Endothelial cell of umbilical vein (primary cell): Measurements from ENCODE around the gene PACS1. TPM values are rescaled to one million over a fixed set of nuclear protein-coding genes. Genes with fewer than 3 reads are reported as not detected.

Source experiments
- BruUV-seq: library from RNA; stranded (reverse); fragments of 400-500 nt; replicated peaks from 2 replicates; lab custom pipeline; 2021; lab: Mats Ljungman, UMichigan
- CTCF ChIA-PET: fragments of 300-600, 350-600 bp; sonication (Branson Sonifier 250); formaldehyde crosslinking; loops from one replicate; lab custom pipeline; 2021; ENCODE audit warnings: antibody characterized with exemption, inconsistent platforms; lab: Charles Lee
- POLR2A ChIA-PET: fragments of 300-600, 350-600 bp; sonication (Branson Sonifier 250); formaldehyde crosslinking; loops from one replicate; lab custom pipeline; 2021; ENCODE audit warnings: antibody characterized with exemption, inconsistent platforms; lab: Charles Lee
- DNase-seq: peaks from one replicate; pipeline ENCODE4 v3.0.0-alpha.2; 2011; ENCODE audit warnings: low read depth, low spot score
- FAIRE-seq: peaks from 2 replicates; lab custom pipeline; 2011; peaks lifted over from hg19 to GRCh38; lab: Jason Lieb, UNC
- H2AFZ ChIP-seq: 2 replicates; pipeline ENCODE4 v1.6.0; 2012; ENCODE audit warnings: low read depth, low read length, control low read depth, inconsistent platforms
- H3K27ac ChIP-seq: 2 replicates; pipeline ENCODE4 v1.5.1; 2011; ENCODE audit warnings: low read depth, mild to moderate bottlenecking, control low read depth, low read length, moderate library complexity; ENCODE audit not compliant: insufficient read depth
- H3K27me3 ChIP-seq, 2 experiments: 2 replicates each; pipeline versions ENCODE4 v1.6.0 to v1.6.1; 2011; ENCODE audit warnings: low read length in 2 of 2, mixed read lengths in 1 of 2; ENCODE audit not compliant: control insufficient read depth in 2 of 2, insufficient read depth in 2 of 2
- H3K36me3 ChIP-seq, 2 experiments: 2 replicates in 1 of 2; 3 replicates in 1 of 2; pipeline ENCODE4 v1.5.1; 2011; ENCODE audit warnings: low read length in 2 of 2, mild to moderate bottlenecking in 1 of 2, moderate library complexity in 1 of 2; ENCODE audit not compliant: control insufficient read depth in 2 of 2, insufficient read depth in 2 of 2; ENCODE audit errors: extremely low read depth in 1 of 2
- H3K4me1 ChIP-seq: 3 replicates; pipeline ENCODE4 v1.5.1; 2011; ENCODE audit warnings: mild to moderate bottlenecking, low read length; ENCODE audit not compliant: control insufficient read depth, insufficient read depth; ENCODE audit errors: extremely low read depth
- H3K4me2 ChIP-seq: 2 replicates; pipeline ENCODE4 v1.6.1; 2011; ENCODE audit warnings: low read length, control low read depth, mixed read lengths; ENCODE audit not compliant: insufficient read depth
- H3K4me3 ChIP-seq, 3 experiments: fragments of 200-600 bp in 1 of 3; sonication (generic), shearing (Covaris generic) in 1 of 3; replicated peaks in 1 of 3; 2 replicates each; pipeline ENCODE4 v1.5.1; 2011 to 2016; ENCODE audit warnings: control low read depth in 3 of 3, low read length in 3 of 3, mild to moderate bottlenecking in 2 of 3, inconsistent platforms in 1 of 3, low read depth in 1 of 3, moderate library complexity in 1 of 3; ENCODE audit not compliant: insufficient read depth in 1 of 3
- H3K79me2 ChIP-seq: 2 replicates; pipeline ENCODE4 v1.6.0; 2012; ENCODE audit warnings: low read length, inconsistent platforms; ENCODE audit not compliant: control insufficient read depth, insufficient read depth
- H3K9ac ChIP-seq: replicated peaks from 2 replicates; pipeline ENCODE3; 2011; ENCODE audit warnings: low read length, control low read depth; ENCODE audit not compliant: insufficient read depth; ENCODE audit errors: extremely low read depth
- H3K9me1 ChIP-seq: replicated peaks from 3 replicates; pipeline ENCODE4 v1.6.0; 2011; ENCODE audit warnings: mild to moderate bottlenecking, low read length; ENCODE audit not compliant: control insufficient read depth, insufficient read depth; ENCODE audit errors: extremely low read depth
- H3K9me3 ChIP-seq: replicated peaks from 2 replicates; pipeline ENCODE4 v1.5.1; 2012; ENCODE audit warnings: low read length, inconsistent platforms; ENCODE audit not compliant: control insufficient read depth, insufficient read depth
- H4K20me1 ChIP-seq: replicated peaks from 2 replicates; pipeline ENCODE3; 2011; ENCODE audit warnings: mild to moderate bottlenecking, low read length; ENCODE audit not compliant: control insufficient read depth, insufficient read depth; ENCODE audit errors: extremely low read depth
- EZH2 ChIP-seq: IDR thresholded peaks from 2 replicates; pipeline ENCODE4 v1.6.1; 2012; ENCODE audit warnings: borderline replicate concordance, low read depth, mild to moderate bottlenecking, moderate library complexity, low read length, inconsistent platforms; ENCODE audit not compliant: severe bottlenecking
- FOS ChIP-seq: IDR thresholded peaks from 2 replicates; pipeline ENCODE4 v1.6.1; 2011; ENCODE audit warnings: mild to moderate bottlenecking, low read length, moderate library complexity, borderline replicate concordance; ENCODE audit not compliant: insufficient read depth
- GATA2 ChIP-seq: IDR thresholded peaks from 2 replicates; pipeline ENCODE4 v1.7.0; 2011; ENCODE audit warnings: low read depth, mild to moderate bottlenecking, moderate library complexity, mixed read lengths, low read length; ENCODE audit not compliant: insufficient read length, insufficient read depth
- JUN ChIP-seq: IDR thresholded peaks from 2 replicates; pipeline ENCODE4 v1.6.1; 2011; ENCODE audit warnings: borderline replicate concordance, low read depth; ENCODE audit not compliant: insufficient read length, insufficient read depth
- MAX ChIP-seq: IDR thresholded peaks from 2 replicates; pipeline ENCODE4 v1.6.1; 2011; ENCODE audit not compliant: insufficient read depth, insufficient read length
- MYC ChIP-seq: IDR thresholded peaks from one replicate; pipeline ENCODE4 v1.6.1; 2011; ENCODE audit warnings: mild to moderate bottlenecking, low read depth, low read length
- POLR2A ChIP-seq: IDR thresholded peaks from 2 replicates; pipeline ENCODE4 v1.6.1; 2012; ENCODE audit warnings: low read depth, mild to moderate bottlenecking, control low read depth, low read length
- POLR2AphosphoS5 ChIP-seq: IDR thresholded peaks from 2 replicates; pipeline ENCODE4 v1.6.1; 2012; ENCODE audit warnings: low read depth, mild to moderate bottlenecking, control low read depth, low read length, moderate library complexity; ENCODE audit not compliant: insufficient read depth
- dilution Hi-C: fragments of 300-500 bp; cut with MboI; formaldehyde crosslinking; loops from one replicate; pipeline ENCODE4 v1.15.0; 2019; ENCODE audit warnings: low sequenced_read_pairs; ENCODE audit not compliant: extremely low pct_ligation_motif_present
- intact Hi-C: fragments of 100-400 bp; cut with micrococcal nuclease; formaldehyde crosslinking; loops from one replicate; pipeline ENCODE4 v1.10.0; 2022
- polyA plus RNA-seq, 4 experiments: library from polyadenylated mRNA; depleted of rRNA in 3 of 4; stranded (reverse) in 3 of 4; unstranded in 1 of 4; fragments of >200 nt; gene quantifications; 2 replicates each; pipeline versions ENCODE4 v1.2.1 to v1.2.3, GENCODE V29; 2011 to 2012; ENCODE audit warnings: missing spikeins in 1 of 4
- total RNA-seq: library from RNA; stranded (reverse); gene quantifications from 2 replicates; pipeline ENCODE4 v1.2.3, GENCODE V29; 2021
- TF ChIP-seq, protein P1 (sequence below), 2 donors: IDR thresholded peaks; 1 replicate in 1 of 2; 2 replicates in 1 of 2; pipeline ENCODE4 v1.5.1; 2011; ENCODE audit warnings: low read length in 2 of 2, mild to moderate bottlenecking in 2 of 2, moderate library complexity in 2 of 2, control low read depth in 1 of 2, inconsistent platforms in 1 of 2, low read depth in 1 of 2; ENCODE audit not compliant: insufficient read depth in 1 of 2; ENCODE audit errors: extremely low read depth in 1 of 2

Gene PACS1
- total and polyA plus RNA-seq, 2 donors (not counting 3 experiments of a cell fraction or from before 2014, with no cell fraction given) = 26.4 to 64.4 TPM

DNA sequence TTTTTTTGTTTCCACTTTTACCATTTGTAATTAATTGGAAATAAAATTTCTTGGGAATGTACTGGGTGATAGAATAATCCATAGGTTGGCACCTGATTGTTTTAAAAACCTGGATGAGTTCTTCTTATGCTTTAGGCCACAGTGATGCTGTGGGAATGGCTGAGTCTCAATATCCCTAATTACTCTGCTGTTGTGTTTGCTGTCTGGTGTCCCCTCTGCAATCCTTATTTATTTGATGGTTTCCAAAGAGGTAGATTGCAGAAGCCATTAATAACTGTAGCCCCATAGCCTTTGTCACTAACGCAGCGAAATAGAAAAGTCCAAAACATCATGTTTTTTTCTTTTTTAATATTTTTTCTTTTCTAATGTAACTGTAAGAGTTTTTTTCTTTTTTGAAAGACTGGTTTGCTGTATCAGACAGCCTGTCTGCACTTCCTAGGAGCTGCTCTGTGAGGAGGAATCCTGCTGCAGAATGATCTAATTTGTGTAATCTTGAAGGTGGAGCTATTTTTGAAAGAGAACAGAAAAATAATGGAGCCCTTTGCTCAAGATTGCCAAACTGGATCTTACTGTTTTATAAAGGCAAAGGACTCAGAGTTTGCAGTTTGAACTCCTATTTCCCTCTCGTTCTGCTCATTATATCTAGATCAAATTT is 14.9 kb downstream of the PACS1 start:
- H3K9me3 ChIP-seq = no peaks in the 10 kb centered on the region
- H3K4me2 ChIP-seq = no peak overlapping the region
- H3K9me1 ChIP-seq = no peaks in the 10 kb centered on the region
- H3K4me3 ChIP-seq = no peak overlapping the region
- POLR2A ChIA-PET = no interaction called here
- intact Hi-C loops = loop anchor here (5.0 kb wide), 1 partner anchor 32 kb away; no protein-coding TSS in a partner anchor
- FAIRE-seq (no peak), DNase-seq (no peak)
- no TSS peak for BruUV-seq
- CTCF ChIA-PET = interaction anchor here (1.0 to 1.1 kb wide), 2 partner anchors 14 to 41 kb away, joined by 3 read pairs; no protein-coding TSS in a partner anchor
- H3K4me1 ChIP-seq = peaks cover 40% of the 10 kb centered on the region
- H3K36me3 ChIP-seq = no peaks in the 10 kb centered on the region
- H3K9ac ChIP-seq = no peak overlapping the region
- H3K27me3 ChIP-seq = no peaks in the 10 kb centered on the region
- peaks cover 54% of the 10 kb centered on the region for H3K79me2 ChIP-seq
- TF ChIP-seq FOS = no peak
- TF ChIP-seq, protein P1, sequence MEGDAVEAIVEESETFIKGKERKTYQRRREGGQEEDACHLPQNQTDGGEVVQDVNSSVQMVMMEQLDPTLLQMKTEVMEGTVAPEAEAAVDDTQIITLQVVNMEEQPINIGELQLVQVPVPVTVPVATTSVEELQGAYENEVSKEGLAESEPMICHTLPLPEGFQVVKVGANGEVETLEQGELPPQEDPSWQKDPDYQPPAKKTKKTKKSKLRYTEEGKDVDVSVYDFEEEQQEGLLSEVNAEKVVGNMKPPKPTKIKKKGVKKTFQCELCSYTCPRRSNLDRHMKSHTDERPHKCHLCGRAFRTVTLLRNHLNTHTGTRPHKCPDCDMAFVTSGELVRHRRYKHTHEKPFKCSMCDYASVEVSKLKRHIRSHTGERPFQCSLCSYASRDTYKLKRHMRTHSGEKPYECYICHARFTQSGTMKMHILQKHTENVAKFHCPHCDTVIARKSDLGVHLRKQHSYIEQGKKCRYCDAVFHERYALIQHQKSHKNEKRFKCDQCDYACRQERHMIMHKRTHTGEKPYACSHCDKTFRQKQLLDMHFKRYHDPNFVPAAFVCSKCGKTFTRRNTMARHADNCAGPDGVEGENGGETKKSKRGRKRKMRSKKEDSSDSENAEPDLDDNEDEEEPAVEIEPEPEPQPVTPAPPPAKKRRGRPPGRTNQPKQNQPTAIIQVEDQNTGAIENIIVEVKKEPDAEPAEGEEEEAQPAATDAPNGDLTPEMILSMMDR (IDR thresholded peaks at IDR 0.05; ENCODE audit: extremely low read depth in 1 of 2, insufficient read depth in 1 of 2, low read depth in 1 of 2, low read length in 2 of 2) = no peak
- no peak for TF ChIP-seq MAX
- no peak for TF ChIP-seq JUN
- TF ChIP-seq GATA2 = no peak
- TF ChIP-seq POLR2AphosphoS5 = no peak
- no peak for TF ChIP-seq POLR2A
- no peak for TF ChIP-seq EZH2
- TF ChIP-seq MYC = no peak
- dilution Hi-C loops = no loop called here
- H4K20me1 ChIP-seq = peaks cover 3% of the 10 kb centered on the region
- H3K27ac ChIP-seq = no peak overlapping the region
- H2AFZ ChIP-seq = no peak overlapping the region
